ENCODE data around the gene HDC. TPM values are rescaled to one million over a fixed set of nuclear protein-coding genes. Genes with fewer than 3 reads are reported as not detected.

The HDC gene
- total RNA-seq, 3 donors from 2014 or later (not counting 1 experiment from before 2014, with no cell fraction given): 0.14 to 494 (median 9.5) TPM

GRCh38 chr15:50247819-50248655, 17.5 kb downstream of the HDC start:
- peaks cover 17% of the 10 kb centered on the region for H3K4me1 ChIP-seq (ENCODE audit: control insufficient read depth, insufficient read depth, low read length)
- no peak for TF ChIP-seq CTCF (IDR thresholded peaks at IDR 0.05)
- ATAC-seq (peak; percentile 93 to 99 (median 98)), DNase-seq (peak; percentile 34 to 75)
- H3K36me3 ChIP-seq (ENCODE audit: control insufficient read depth, insufficient read depth, low read length): no peaks in the 10 kb centered on the region
- H3K27ac ChIP-seq (ENCODE audit: low read length): peak overlapping the region; percentile 19
- WGBS (ENCODE audit: insufficient coverage): 78% methylated on average over 14 of the region's 14 CpGs
- no peak overlapping the region for H3K4me3 ChIP-seq (ENCODE audit: low read length)
- peaks cover 16 to 18% of the 10 kb centered on the region in 2 donors for H3K4me1 Mint-ChIP-seq
- peak overlapping the region; percentile 82 to 87 for H3K27ac Mint-ChIP-seq
- no peaks in the 10 kb centered on the region for H3K27me3 Mint-ChIP-seq (ENCODE audit: low read depth in 2 of 2)
- H3K9me3 ChIP-seq (ENCODE audit: control insufficient read depth, insufficient read depth, low read length): no peaks in the 10 kb centered on the region
- intact Hi-C loops (cut with micrococcal nuclease): no loop called here
- H3K9me3 Mint-ChIP-seq: no peaks in the 10 kb centered on the region
- no peaks in the 10 kb centered on the region for H3K36me3 Mint-ChIP-seq
- peak overlapping the region; percentile 71 for H3K4me3 Mint-ChIP-seq
- H3K27me3 ChIP-seq (ENCODE audit: control insufficient read depth, insufficient read depth, low read length): no peaks in the 10 kb centered on the region

DNA sequence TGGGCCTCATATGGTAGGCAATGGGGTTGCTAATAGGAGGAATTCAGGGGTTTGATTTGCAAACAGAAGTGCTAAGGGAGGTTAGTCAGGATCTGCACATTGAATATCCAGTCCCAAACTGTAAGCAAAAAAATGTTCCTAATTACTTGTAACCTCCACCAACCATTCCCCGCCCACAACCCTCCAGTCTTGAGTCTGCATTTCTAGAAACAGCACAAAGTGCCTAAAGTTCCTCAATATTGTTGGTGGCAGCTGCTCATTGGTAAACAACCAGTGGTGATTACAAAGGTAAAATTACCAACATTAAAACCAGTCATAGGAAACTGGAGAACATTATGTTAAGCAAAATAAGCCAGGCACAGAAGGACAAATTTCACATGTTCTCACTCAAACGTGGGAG, 18.9 kb downstream of the HDC start:
- H3K27me3 ChIP-seq (ENCODE audit: control insufficient read depth, insufficient read depth, low read length): no peaks in the 10 kb centered on the region
- no peaks in the 10 kb centered on the region for H3K36me3 ChIP-seq (ENCODE audit: control insufficient read depth, insufficient read depth, low read length)
- DNase-seq: no peak
- H3K27ac ChIP-seq (ENCODE audit: low read length): no peak overlapping the region
- no peaks in the 10 kb centered on the region for H3K27me3 Mint-ChIP-seq (ENCODE audit: low read depth in 2 of 2)
- H3K4me3 ChIP-seq (ENCODE audit: low read length): no peak overlapping the region
- ATAC-seq: no peak
- peaks cover 16 to 18% of the 10 kb centered on the region in 2 donors for H3K4me1 Mint-ChIP-seq
- H3K27ac Mint-ChIP-seq: no peak overlapping the region
- intact Hi-C loops (cut with micrococcal nuclease): no loop called here
- WGBS (ENCODE audit: insufficient coverage): 97% methylated on average over 2 of the region's 2 CpGs
- H3K4me1 ChIP-seq (ENCODE audit: control insufficient read depth, insufficient read depth, low read length): peaks cover 17% of the 10 kb centered on the region
- no peaks in the 10 kb centered on the region for H3K9me3 ChIP-seq (ENCODE audit: control insufficient read depth, insufficient read depth, low read length)
- H3K4me3 Mint-ChIP-seq: no peak overlapping the region
- no peak for TF ChIP-seq CTCF (IDR thresholded peaks at IDR 0.05)
- no peaks in the 10 kb centered on the region for H3K36me3 Mint-ChIP-seq
- H3K9me3 Mint-ChIP-seq: no peaks in the 10 kb centered on the region

GRCh38 chr15:50244959-50245624, 20.4 kb downstream of the HDC start:
- H3K27ac ChIP-seq (ENCODE audit: low read length): no peak overlapping the region
- H3K27me3 ChIP-seq (ENCODE audit: control insufficient read depth, insufficient read depth, low read length): no peaks in the 10 kb centered on the region
- TF ChIP-seq CTCF (IDR thresholded peaks at IDR 0.05): no peak
- WGBS (ENCODE audit: insufficient coverage): 100% methylated on average over 2 of the region's 2 CpGs
- ATAC-seq (no peak), DNase-seq (no peak)
- H3K4me3 ChIP-seq (ENCODE audit: low read length): no peak overlapping the region
- Mint-ChIP-seq H3K27ac (no peak overlapping the region), H3K4me1 (peaks cover 16 to 18% of the 10 kb centered on the region in 2 donors), H3K36me3 (no peaks in the 10 kb centered on the region), H3K27me3 (ENCODE audit: low read depth in 2 of 2) (no peaks in the 10 kb centered on the region), H3K9me3 (no peaks in the 10 kb centered on the region), H3K4me3 (no peak overlapping the region)
- H3K9me3 ChIP-seq (ENCODE audit: control insufficient read depth, insufficient read depth, low read length): no peaks in the 10 kb centered on the region
- H3K36me3 ChIP-seq (ENCODE audit: control insufficient read depth, insufficient read depth, low read length): no peaks in the 10 kb centered on the region
- H3K4me1 ChIP-seq (ENCODE audit: control insufficient read depth, insufficient read depth, low read length): peaks cover 17% of the 10 kb centered on the region
- intact Hi-C loops (cut with micrococcal nuclease): no loop called here

Data from natural killer cell (primary cell).